C4-2B (cell line): ENCODE data around the gene FOXO3.

Experiments used
- CTCF ChIP-seq: fragments of 450-650 bp; conservative IDR thresholded peaks from 2 replicates; pipeline ENCODE4 v1.5.1; 2017; ENCODE audit warnings: mild to moderate bottlenecking
- ZFX ChIP-seq: fragments of 450-650 bp; IDR thresholded peaks from 2 replicates; pipeline ENCODE4 v1.6.1; 2017

- TF ChIP-seq CTCF: no peak
- no peak for TF ChIP-seq ZFX
Observed at GRCh38 chr6:108568551-108569305, 8.0 kb downstream of the FOXO3 start.
